Measurements from ENCODE around the gene KCNK4.

DNA sequence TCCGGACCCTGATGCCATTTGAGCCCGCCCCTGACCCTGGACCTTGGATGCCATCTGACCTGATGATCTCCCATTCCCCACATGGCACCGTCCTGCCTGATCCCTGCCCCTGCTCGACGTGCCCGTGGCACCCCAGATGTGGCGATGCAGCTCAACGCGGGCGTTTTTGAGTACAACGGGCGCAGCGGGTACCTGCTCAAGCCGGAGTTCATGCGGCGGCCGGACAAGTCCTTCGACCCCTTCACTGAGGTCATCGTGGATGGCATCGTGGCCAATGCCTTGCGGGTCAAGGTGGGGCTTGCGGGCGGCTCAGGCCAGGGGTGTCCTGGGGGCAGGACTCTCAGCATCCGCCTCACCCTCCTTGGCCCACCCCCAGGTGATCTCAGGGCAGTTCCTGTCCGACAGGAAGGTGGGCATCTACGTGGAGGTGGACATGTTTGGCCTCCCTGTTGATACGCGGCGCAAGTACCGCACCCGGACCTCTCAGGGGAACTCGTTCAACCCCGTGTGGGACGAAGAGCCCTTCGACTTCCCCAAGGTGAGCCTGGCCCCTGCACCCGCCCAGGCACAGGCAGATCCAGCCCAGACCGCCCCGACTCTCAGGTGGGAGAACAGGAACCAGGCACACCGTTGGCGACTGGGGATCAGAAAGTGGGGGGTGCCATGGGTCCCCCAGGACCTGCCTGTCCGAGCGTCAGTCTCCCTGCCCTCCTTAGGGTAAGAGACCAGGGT, 28.7 kb upstream of the KCNK4 start:
- TF ChIP-seq CTCF (CRISPR knock-in tag; IDR thresholded peaks at IDR 0.05) (no peak), ZBTB1 (CRISPR knock-in tag; IDR thresholded peaks at IDR 0.05; ENCODE audit: borderline replicate concordance) (no peak), YY1 (IDR thresholded peaks at IDR 0.05; ENCODE audit: insufficient read depth, insufficient replicate concordance, low read depth, low read length) (no peak), ELF4 (CRISPR knock-in tag; IDR thresholded peaks at IDR 0.05; ENCODE audit: borderline replicate concordance) (no peak), RXRA (CRISPR knock-in tag; IDR thresholded peaks at IDR 0.05) (no peak)

Measured in HepG2 (cell line).